ENCODE data around the gene GRIN2C.

The GRIN2C gene

GRCh38 chr17:74848656-74849399 is 10.9 kb downstream of the GRIN2C start:
- DNase-seq (ENCODE audit: low read depth in 3 of 3), result no peak

DNA sequence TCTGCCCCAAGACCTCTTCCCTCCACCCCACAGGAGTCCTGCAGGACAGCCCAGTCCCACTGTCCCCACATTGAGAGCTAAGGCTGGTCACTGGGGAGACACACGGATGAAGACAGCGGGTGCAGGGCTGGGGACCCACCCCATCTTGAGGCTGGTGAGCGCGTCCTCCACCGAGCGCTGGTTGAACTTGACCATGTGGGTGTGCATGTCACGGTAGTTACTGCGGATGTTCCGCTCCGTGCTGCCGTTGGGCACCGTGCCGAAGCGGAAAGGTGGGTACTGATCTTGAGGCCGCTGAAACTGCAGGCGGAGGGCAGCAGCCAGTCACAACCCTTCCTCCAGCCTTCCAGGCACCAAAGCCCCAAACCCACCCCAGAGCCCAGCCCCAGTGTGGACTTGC is 13.1 kb downstream of the GRIN2C start:
- DNase-seq (ENCODE audit: low read depth in 3 of 3), result no peak

DNA sequence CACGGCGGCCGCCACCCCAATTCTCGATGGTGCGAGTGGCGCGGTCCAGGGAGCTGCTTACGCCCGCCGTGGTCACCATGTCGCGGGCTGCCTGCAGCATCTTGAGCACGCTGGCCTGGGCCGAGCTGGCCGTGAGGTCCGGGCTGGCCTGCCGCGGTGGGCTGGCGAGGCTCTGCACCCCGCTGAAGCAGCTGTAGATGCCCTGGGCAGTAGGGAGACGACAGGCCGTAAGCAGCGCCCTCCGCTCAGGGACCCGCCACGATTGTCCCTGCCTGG is 16.4 kb downstream of the GRIN2C start:
- no peak for DNase-seq (ENCODE audit: low read depth in 3 of 3)

DNA sequence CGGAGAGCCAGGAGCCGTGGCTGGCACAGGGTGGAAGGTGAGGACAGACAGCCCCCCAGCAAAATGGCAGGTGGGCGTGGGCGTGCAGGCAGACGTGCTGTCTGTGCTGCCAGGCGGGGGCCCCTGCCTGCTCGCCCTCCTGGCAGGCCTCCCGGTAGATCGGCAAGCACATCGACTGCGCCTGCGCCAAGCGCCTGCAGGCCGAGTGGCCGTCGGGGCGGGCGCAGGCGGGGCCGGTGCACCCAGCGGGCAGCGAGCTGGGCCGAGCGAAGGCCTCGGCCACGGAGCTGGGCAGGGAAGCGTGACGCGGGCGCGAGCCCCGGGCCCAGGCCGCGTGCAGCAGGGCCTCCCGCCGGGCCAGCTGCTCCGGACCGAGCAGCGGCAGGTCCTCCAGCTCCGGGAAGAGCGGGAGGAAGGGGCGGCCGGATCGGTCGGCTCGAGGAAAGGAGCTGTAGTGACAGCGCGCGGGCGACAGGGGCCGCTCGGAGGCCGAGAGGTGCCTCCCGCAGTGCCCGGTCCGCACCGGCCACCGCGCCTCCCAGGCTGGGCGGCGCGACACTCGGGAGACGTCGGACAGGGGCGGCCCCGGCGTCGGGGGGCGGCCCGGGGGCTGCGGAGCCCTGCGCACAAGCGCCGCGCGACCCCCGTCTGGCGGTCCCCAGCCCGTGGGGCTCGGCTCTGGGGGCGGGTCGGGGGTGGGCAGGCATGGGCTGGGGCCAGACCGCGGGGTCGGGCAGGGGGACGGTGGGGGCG is 16.9 kb downstream of the GRIN2C start:
- no peak for DNase-seq (ENCODE audit: low read depth in 3 of 3)

DNA sequence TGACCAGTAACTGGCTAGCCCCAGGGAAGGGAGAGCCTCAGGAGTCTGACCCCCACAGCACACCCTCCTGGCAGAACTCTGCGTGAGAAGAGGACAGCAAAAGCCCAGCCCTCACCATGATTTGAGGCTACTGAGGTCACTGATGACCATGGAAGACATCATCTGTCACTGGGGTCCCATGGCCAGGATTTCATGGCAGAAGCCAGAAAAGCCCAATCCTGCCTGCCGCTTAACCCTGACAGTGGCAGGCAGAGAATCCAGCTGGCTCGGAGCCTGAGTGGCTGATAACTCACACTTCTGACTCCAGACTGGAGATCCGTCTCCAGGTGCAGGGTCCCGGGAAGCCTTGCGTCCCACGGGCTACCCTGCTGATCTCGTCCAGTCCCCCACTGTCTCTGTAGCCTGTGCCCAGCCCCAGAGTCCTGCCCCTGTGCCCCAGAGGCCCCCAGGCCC is 17.5 kb downstream of the GRIN2C start:
- DNase-seq (ENCODE audit: low read depth in 3 of 3), result no peak

GRCh38 chr17:74840989-74841666 is 18.6 kb downstream of the GRIN2C start:
- no peak for DNase-seq (ENCODE audit: low read depth in 3 of 3)

DNA sequence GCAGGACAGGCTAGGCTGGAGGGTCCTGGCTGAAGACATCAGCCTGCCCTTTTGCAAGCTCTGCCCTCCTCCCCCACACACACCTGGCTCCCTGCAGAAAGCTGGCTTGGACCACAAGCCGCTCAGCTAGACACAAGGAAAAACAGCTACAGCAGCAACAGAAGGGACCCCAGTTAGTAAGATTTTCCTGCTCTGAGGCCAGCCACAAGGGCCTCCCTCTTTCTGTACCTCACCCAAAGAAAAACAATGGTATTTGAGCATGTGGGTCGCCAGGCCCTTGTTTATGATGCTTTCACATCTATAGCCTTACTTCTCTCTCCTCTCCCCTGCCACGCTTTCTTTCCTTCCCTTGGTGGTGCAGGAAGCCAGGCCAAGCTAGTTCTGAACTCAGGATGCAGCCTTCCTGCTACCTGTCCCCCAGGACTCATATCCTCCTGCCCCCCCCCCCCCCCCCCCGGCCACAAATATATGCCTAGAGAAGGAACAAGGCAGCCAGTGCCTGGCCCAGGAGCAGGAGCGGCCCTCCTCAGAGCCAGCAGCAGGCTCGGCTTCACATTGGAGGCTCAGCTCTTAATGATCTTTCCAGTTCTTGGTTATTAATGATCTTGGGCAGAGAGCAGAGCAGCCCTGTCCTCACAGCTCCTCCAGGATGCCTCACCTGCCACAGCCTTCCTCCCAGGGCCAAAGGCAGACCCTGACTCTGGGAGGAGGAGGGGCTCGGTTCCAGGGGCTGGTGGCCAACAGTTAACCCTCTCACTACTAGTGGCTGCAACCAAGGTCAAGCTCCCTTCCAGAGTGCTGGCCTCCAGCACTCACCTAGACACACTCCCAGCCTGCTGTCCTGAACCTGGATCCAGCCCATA is 19.5 kb downstream of the GRIN2C start:
- no peak for DNase-seq (ENCODE audit: low read depth in 3 of 3)

DNA sequence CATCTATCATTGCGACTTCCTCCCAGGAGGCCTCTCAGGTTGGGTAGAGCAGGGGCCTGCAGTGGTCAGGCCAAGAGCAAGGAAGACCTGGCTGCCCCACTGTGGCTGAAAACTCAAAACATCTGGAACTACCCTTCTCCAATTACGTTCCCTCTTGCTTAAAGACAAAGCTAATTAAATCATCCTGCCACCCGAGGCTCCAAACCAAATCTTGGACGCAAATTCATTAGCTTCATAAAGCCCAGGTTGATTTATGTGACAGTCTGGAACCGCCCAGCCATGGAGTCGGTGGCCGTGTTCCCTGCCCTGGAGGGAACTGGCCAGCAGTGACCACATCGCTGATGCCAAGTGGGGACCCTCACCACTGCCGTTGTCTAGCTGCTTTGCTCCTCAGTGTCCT is 21.4 kb downstream of the GRIN2C start:
- no peak for DNase-seq (ENCODE audit: low read depth in 3 of 3)

GRCh38 chr17:74836691-74837467 is 22.8 kb downstream of the GRIN2C start:
- DNase-seq (ENCODE audit: low read depth in 3 of 3), result no peak

DNA sequence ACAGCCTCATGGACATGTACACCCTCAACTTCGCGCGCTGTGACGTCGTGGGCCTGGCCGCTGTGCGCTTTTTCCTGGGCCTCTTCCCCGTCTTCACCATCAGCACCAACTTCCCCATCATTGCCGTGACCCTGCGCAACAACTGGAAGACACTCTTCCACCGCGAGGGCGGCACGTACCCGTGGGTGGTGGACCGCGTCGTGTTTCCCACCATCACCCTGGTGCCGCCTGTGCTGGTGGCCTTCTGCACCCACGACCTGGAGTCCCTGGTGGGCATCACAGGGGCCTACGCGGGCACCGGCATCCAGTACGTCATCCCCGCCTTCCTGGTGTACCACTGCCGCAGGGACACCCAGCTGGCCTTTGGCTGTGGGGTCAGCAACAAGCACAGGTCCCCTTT is 23.5 kb downstream of the GRIN2C start:
- no peak for DNase-seq (ENCODE audit: low read depth in 3 of 3)

DNA sequence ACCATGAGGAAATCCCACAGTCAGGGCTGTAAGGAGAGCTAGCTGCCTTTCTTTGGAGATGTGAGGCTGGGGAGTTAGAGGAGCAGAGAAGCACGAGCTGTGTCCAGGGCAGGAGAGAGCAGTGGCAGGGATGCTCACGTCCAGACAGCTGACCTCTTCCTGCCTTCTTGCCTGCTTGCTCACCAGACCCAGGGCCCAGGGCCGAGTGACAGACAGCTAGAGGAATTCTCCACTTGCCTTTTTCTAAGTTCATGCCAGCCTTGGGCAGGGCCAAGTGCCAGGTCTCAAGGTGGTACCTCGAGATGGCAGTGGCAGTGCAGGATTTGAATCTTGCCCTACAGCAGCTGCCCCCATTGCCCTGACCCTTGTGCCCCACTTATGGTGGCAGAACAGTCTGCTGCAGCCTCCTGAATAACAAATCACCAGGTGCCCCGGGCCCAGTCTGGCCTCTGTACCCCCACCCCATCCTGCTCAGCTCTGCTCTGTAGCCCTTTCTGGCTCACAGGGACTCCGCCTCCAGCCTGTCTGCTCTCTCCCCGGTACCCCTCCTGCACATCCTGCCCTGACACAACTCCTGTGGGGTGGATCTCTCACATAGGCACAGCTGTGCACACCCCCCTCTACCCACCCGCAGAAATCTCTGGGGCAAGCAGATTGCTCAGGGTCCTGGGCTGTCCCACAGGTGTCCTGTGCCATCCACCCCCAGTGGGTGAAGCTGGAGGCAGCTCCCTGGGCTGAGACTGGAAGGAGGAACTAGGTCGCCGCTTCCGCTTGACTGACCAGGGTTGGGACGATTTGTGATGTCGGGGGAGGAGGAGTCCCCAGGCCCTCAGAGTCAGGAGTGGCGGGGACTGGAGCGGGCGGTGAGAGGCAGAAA is 25.9 kb downstream of the GRIN2C start:
- DNase-seq (ENCODE audit: low read depth in 3 of 3), result no peak

DNA sequence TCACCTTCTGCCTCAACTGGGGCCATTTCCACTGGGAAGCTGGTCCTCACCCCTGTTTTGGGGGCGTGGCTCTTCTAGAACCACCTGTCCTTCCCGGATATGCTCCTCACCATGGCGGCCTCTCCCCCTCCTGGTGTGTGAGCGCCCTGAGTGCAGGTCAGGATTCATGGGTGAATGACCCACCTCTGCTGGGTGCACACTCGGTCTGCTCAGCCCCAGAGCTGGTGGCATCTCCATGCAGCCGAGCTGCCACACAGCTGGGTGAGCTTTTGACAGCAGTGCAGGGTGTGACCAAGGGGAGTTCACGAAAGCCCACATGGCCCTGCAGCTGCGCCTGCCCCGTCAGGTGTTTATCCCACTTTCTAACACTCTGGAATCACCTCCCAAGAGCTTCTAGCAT is 27.3 kb downstream of the GRIN2C start:
- no peak for DNase-seq (ENCODE audit: low read depth in 3 of 3)

- DNase-seq (ENCODE audit: low read depth in 3 of 3), result no peak
These were observed 28.1 kb downstream of the GRIN2C start for GRCh38 chr17:74831444-74832146.

DNA sequence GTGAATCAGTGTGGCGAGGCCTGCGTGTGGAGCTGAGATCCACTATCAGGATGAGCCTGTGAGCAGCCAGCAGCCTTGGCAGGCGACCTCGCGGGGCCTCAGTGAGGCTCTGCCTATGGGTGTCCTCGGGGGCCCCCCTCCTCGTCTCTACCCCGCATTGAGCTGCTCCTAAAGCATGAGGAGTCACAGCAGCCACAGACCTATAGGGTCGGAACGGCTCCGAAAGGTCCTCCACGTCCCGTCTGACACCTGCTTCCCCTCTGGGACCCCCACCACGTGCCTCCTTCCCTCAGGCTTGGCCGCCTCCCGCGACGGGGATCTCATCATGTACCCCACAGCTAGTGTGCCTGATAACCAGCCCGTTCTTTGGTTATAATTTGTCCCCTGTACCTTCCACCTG is 28.8 kb downstream of the GRIN2C start:
- DNase-seq (ENCODE audit: low read depth in 3 of 3), result no peak

- DNase-seq (ENCODE audit: low read depth in 3 of 3), result no peak
These were observed 31.9 kb downstream of the GRIN2C start for GRCh38 chr17:74827800-74828199.

DNA sequence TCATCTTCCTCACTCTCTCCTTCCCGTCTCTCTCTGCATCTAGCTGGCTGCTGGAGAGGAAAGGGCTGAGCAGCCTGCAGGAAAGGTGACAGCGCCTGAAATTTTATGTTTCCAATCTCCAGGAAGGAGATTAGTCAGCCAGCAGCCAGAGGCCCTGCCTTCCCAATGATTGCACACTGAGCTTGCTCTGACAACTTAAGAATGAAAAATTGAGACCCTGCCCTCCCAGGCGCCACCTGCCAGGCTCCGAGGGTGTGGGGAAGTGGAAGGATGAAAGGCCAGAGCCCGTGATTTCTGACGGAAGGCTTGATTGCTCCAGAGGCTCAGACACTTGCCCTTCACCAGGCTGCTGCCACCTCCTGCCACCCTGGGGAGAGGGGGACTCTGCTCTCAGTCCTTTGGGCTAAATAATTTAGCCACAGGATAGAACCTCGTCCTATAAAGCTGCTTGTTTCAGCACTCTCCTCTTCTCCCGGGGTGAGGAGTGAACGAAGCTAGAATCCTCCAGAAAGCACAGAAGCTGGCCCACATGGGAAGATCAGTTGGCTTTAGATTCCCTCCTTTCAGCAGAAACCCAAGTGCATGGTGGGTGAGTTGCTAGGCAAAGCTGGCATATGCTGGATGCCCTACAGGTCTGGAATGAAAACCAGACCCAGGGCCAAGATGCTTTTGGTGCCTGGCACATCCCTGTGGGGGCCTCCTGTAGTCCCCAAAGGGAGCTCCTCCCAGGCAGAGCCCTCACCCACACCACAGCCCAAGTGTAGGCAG is 33.5 kb downstream of the GRIN2C start:
- DNase-seq (ENCODE audit: low read depth in 3 of 3), result no peak

GRCh38 chr17:74824961-74825627 is 34.6 kb downstream of the GRIN2C start:
- no peak for DNase-seq (ENCODE audit: low read depth in 3 of 3)

- DNase-seq (ENCODE audit: low read depth in 3 of 3), result no peak
These were observed 36.7 kb downstream of the GRIN2C start for GRCh38 chr17:74822939-74823367.

All from stimulated activated CD4-positive, alpha-beta T cell treated with anti-CD3 and anti-CD28 coated beads, TNF-alpha, amount 100 ng/mL, for 48 hours (primary cell).